NCI-H226 (cell line): ENCODE results near the gene KCTD4.
"Not testable (repeated sequence)": the region's sequence is repeated elsewhere in the genome, so short reads cannot be mapped to it uniquely, and the experiment has no call there.

Experiments
- DNase-seq: peaks from one replicate; pipeline ENCODE4 v3.0.0-alpha.2; 2015

Gene KCTD4

GRCh38 chr13:45200701-45201232, at the start of gene KCTD4:
KCTD4 (minus strand) TSS chr13:45201045; CDS start chr13:45194567, 6,478 bp downstream.
- no peak for DNase-seq

GRCh38 chr13:45249662-45250061, 48.8 kb upstream of the KCTD4 start:
- DNase-seq = no peak

- DNase-seq = not testable (repeated sequence)
Measured at GRCh38 chr13:45244736-45245135, 43.9 kb upstream of the KCTD4 start.

- no peak for DNase-seq
Measured at GRCh38 chr13:45243077-45243476, 42.2 kb upstream of the KCTD4 start.

GRCh38 chr13:45242524-45242923, 41.7 kb upstream of the KCTD4 start:
- no peak for DNase-seq

GRCh38 chr13:45242070-45242469, 41.2 kb upstream of the KCTD4 start:
- DNase-seq = peak; percentile 48

GRCh38 chr13:45240143-45240542, 39.3 kb upstream of the KCTD4 start:
- no peak for DNase-seq

- DNase-seq = peak; percentile 64
Measured at GRCh38 chr13:45238945-45239795, 38.3 kb upstream of the KCTD4 start.

- no peak for DNase-seq
Measured at GRCh38 chr13:45232591-45232990, 31.7 kb upstream of the KCTD4 start.

GRCh38 chr13:45231722-45232121, 30.9 kb upstream of the KCTD4 start:
- DNase-seq = peak; percentile 44

- DNase-seq = no peak
Measured at GRCh38 chr13:45231305-45231704, 30.5 kb upstream of the KCTD4 start.

GRCh38 chr13:45229172-45229571, 28.3 kb upstream of the KCTD4 start:
- peak; percentile 75 for DNase-seq

GRCh38 chr13:45228002-45228401, 27.2 kb upstream of the KCTD4 start:
- no peak for DNase-seq

- DNase-seq = no peak
Measured at GRCh38 chr13:45226024-45226423, 25.2 kb upstream of the KCTD4 start.

GRCh38 chr13:45225370-45225769, 24.5 kb upstream of the KCTD4 start:
- DNase-seq = no peak

GRCh38 chr13:45224176-45224575, 23.3 kb upstream of the KCTD4 start:
- DNase-seq = peak; percentile 43

- no peak for DNase-seq
Measured at GRCh38 chr13:45222919-45223318, 22.1 kb upstream of the KCTD4 start.

- no peak for DNase-seq
Measured at GRCh38 chr13:45222516-45222915, 21.7 kb upstream of the KCTD4 start.

- DNase-seq = no peak
Measured at GRCh38 chr13:45220403-45220802, 19.6 kb upstream of the KCTD4 start.

GRCh38 chr13:45219938-45220375, 19.1 kb upstream of the KCTD4 start:
- peak; percentile 98 for DNase-seq

- DNase-seq = peak; percentile 40
Measured at GRCh38 chr13:45219123-45219891, 18.5 kb upstream of the KCTD4 start.

GRCh38 chr13:45218689-45219088, 17.8 kb upstream of the KCTD4 start:
- no peak for DNase-seq

GRCh38 chr13:45216193-45216592, 15.3 kb upstream of the KCTD4 start:
- no peak for DNase-seq
